ENCODE results near the gene PRKCZ.

DNA sequence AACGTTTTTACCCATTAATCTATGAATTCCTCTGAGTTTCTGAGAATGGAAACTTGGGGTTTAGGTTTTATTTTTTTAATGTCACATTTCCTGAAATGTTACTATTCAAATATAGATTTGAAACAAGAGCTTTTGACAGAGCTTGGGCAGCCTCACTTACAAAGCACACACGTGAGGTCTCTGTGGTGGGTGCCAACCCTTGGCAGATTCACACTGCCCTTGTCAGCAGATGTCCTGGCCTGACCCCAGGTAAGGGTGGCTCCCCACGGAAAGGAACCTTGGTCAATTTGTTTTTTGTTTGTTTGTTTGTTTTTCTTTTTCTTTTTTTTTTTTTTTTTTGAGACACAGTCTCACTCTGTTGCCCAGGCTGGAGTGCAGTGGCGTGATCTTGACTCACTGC lies 90.8 kb downstream of the PRKCZ start:
- no peak for TF ChIP-seq POLR2A (IDR thresholded peaks at IDR 0.05)
- TF ChIP-seq, protein P1, sequence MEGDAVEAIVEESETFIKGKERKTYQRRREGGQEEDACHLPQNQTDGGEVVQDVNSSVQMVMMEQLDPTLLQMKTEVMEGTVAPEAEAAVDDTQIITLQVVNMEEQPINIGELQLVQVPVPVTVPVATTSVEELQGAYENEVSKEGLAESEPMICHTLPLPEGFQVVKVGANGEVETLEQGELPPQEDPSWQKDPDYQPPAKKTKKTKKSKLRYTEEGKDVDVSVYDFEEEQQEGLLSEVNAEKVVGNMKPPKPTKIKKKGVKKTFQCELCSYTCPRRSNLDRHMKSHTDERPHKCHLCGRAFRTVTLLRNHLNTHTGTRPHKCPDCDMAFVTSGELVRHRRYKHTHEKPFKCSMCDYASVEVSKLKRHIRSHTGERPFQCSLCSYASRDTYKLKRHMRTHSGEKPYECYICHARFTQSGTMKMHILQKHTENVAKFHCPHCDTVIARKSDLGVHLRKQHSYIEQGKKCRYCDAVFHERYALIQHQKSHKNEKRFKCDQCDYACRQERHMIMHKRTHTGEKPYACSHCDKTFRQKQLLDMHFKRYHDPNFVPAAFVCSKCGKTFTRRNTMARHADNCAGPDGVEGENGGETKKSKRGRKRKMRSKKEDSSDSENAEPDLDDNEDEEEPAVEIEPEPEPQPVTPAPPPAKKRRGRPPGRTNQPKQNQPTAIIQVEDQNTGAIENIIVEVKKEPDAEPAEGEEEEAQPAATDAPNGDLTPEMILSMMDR (IDR thresholded peaks at IDR 0.05) = no peak
